Measurements from ENCODE around the gene SLC35E3.

- no peak for TF ChIP-seq USF1 (IDR thresholded peaks at IDR 0.05; ENCODE audit: borderline replicate concordance, low read depth)
- TF ChIP-seq TCF12 (IDR thresholded peaks at IDR 0.05): no peak
- no peak for TF ChIP-seq CTCF (IDR thresholded peaks at IDR 0.05)
- TF ChIP-seq NRF1 (IDR thresholded peaks at IDR 0.05; ENCODE audit: low read depth, low read length): no peak
- TF ChIP-seq JUND (IDR thresholded peaks at IDR 0.05): no peak
- no peak for TF ChIP-seq GATA2 (CRISPR knock-in tag; IDR thresholded peaks at IDR 0.05)
- TF ChIP-seq REST (IDR thresholded peaks at IDR 0.05; ENCODE audit: low read depth, low read length): no peak
- no peak for TF ChIP-seq USF2 (IDR thresholded peaks at IDR 0.05; ENCODE audit: borderline replicate concordance, low read depth, low read length)
- TF ChIP-seq TAF1 (IDR thresholded peaks at IDR 0.05; ENCODE audit: borderline replicate concordance, low read depth, low read length): no peak
These were observed 54.3 kb downstream of the SLC35E3 start for GRCh38 chr12:68800294-68800693.
